ENCODE measurements around the gene CXCR6.

CXCR6 gene

DNA sequence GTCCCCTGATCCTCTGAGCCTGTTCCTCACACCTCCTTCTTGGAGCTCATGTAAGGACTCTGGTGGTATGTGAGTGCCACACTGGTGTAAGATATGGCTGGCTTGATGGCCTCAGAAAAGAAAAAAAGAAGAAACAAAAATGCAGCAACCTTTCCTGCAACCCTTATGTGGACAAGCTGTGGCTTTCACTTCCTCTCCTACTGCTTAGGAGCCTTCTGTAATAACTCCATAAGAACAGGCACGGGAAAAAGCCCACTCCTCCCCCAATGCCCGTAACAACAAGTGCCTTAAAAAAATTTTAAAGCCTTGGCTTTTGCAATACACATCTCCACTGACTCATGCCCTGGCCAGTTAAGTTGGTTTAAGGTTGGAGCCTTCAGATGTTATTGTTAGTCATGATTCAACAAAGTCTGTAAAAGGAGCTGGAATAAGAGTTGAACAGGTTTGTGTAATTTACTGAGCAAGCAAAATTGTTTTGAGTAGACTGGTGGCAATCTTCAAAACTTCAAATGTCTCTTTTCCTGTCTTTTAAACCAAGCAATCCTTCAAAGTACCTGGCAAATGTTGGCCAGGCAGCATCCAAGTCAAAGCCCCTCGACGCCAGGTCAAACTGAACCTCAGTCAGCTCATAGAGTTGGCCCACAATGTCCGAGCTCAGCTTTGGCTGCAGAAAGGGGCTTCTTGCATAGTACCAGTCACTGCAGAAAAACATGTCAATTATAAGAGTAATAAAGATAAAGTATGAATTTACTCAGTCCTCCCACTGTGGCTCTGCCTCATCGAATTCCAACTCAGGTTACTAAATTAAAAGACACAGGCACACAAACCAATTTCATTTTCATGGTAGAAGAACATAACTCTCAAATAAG lies 29.5 kb downstream of the CXCR6 start:
- DNase-seq, result peak; percentile 90

DNA sequence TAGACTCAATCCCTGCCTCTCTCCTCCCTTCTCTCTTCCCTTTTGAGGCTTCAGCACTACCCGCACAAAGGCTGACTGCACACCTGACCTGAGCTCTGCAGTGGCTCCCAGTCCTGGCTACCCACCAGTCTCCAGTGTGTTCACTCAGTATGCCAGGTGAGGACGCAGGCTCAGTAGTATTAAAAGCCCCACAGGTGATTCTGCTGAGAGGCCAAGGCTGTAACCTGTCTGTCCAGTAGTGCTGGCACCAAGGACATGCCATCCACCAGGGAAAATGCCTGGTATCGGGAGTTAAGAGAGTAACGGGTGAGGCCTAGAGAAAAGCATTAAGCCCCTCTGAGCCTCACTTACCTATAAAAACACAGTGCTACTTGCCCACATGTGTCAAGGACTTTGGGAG lies 31.4 kb downstream of the CXCR6 start:
- no peak for DNase-seq

DNA sequence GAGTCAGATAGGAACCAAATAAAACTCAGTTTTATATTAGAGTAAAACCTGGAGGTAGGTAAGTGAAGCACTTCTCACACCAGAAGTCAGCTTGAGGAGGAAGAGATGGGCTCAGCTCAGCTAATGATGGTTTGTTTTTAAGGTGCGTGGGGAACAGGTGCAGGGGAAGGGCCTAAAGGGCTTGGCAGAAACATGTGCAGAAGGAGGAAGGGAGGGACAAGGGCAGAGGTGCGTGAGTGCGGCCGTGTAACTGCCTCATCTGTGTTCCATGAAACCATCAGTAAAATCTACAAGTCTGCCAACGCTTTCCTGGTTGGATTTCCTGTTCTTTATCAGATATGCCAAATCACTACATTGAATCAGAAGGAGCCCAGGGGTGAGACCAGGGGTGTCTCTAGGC lies 32.4 kb downstream of the CXCR6 start:
- DNase-seq, result no peak

DNA sequence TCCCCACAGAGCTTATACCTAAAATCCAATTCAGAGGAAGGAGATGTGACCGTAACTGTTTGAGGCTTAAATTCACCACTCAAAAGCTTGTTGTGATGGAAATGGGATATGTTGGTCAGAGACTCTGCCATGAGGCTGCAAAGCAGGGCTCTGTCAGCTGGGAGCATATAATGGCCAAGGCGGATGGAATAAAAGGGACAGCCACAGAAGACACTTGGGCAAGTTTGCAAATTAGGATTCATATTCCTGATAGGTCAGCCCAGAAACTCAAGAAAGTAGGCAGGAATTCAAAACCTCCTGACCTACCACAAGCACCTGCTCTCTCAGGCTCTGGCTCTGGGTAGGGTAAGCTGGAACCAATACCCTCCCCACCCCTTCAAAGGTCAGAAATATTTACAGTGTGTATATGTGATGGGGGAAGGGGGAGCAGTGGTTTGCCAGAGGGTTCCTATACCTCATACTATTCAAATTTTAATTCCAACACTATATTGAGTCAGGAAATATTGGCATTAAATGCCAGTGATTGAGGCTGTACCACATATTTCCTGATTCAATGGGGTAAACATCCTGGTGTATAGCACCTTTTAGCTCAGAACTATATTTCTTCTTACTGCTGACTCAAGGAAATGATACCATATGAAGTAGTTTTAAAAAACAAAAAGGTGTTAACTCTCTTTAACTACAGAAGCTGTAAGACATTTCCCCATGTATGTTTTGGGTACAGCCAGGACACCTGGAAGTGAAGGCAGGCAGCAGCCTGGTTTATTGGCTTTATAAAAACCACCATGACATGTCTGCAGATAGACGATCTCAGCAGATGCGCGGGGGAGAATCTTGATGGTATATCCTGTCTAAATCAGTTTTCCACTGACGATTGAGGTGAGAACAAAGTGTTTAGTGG lies 33.2 kb downstream of the CXCR6 start:
- no peak for DNase-seq

DNA sequence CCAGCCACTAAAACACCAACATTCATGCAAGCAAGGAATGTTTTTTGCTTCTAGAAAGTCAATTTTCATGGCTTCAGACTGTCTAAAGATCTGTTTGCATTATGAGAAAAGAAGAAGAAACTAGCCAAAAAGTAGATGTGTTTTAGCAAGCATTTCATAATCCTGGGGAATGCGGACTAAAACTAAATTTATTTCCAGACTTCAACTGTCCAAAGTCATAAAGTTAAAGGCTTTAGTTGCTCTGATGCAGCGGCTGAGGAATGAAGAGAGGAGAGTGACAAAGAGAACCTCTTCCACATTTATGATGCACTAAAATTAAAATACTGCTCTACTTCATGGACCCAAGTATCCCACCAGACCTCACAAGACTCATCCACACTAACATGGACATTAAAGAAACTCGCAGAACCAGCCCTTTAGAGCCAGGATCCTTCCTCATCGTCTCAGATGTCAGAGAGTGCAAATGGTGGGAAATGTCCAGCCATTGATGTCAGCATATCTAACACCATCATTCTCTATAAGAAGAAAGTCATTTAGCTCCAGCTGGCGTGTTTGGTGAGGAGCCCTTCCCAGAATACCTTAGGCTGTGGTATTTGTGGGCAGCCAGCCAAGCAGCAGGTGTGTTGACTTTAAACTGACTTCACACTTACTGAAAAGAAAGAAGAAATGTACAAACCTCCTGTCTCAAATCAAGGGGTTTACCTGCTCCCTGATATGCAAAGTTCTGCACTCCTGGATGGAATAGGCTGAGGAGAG lies 34.9 kb downstream of the CXCR6 start:
- no peak for DNase-seq

DNA sequence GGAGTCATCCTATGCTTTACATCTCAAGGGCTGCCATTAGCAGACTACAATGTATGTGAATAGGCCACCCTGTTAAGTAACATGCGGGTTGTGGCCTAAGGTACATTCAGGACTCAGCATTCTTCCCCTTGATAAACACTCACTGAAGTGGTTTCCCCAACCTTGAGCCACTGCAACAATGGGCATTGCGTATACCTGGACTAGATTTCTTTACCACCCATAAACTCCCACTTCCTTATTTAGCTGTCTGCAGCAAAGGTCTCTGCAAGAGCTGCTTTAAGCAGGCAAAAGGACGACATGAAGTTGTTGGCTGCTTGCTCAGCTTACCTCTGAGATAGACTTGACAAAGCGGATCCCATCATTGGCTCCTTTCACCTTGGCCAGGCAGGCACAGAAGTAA lies 36.1 kb downstream of the CXCR6 start:
- DNase-seq, result no peak

DNA sequence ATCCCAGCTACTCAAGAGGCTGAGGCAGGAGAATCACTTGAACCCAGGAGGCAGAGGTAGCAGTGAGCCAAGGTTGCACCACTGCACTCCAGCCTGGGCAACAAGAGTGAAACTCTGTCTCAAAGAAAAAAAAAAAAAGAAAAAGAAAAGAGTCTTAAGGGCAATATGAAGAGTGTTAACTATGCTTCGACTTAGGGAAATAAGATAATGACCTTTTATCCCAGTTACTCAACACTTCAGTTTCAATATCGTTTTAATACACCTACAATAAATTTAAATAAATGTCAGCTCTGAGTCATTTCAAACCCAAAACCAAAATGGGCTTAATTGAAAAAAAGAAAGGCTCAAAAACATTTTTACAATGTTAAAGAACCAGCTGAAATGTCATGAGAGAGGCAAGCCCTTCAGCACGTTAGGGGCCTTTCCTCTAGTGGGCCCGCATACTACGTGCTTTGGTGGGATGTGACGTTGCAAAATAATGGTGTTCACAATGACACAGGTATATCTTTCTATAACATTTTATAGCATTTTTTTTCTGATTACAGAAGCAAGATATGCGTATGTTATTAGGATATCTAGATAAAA lies 37.1 kb downstream of the CXCR6 start:
- DNase-seq, result no peak

DNA sequence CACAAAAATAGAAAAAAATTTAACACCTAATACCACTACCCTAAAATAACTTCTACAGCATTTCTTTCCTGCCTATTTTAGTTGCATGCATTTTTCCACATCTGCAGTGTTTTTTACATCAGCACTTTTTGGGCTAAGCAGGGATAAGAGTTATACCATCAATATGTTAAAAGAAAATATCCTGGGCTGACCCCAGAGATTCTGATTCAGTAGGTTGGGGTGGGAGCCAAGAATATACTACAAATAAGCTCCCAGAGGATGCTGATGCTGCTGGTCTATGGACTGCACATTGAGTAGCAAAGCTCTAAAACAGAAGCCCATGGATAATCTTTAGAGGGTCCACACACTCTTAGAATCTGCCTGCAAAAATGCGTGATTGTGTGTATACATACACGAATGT lies 37.6 kb downstream of the CXCR6 start:
- DNase-seq, result no peak

DNA sequence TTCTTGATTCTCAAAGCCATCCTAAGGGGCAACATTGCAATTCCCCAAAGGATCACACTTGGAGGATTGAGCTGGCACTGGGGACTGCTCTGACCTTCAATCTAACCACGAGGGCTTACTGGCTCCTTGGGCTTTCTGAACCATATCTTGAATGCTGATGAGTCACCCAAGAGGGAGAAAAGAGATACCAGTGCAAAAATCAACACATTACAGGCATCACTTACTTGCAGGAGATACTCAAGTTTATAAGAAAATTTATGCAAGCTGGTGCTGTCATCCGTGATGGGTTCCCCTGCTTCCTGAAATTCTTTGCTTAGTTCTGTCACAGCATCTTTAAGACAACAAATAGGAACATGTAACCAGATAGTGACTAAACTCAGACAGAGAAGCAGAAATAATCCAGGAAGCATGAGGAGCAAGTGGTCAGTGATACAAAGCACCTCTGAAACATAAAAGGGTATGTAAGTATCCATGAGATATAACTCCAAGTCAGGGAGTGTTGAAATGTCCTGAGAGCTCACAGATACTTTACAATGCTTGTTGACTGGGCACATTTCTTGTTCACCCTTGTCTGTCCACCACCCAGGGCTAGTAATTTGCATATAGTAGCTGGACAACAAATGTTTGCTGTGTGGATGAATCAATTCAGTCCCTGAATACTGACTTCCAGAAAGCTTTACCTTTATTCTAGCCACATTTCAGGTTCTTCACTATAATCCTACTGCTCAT lies 38.2 kb downstream of the CXCR6 start:
- DNase-seq, result peak; percentile 95

DNA sequence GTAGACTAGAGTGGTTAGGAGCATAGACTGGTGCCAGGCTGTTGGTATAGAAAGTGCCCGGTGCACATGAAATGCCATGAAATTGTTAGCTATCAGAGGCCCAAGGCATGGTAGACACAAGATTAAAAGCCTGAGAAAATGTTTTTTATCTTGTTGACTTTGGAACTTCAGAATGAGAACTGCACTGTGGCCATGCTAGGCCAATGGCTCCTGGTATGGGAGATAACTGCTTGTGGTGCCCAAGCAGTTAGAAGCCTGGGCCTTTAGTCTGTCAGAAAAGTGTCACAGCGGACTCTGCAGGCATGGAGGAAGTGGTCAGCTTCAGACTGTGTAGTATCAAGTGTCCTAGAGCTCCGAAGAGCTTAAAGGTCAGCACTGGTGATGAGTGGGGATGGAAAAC lies 40.5 kb downstream of the CXCR6 start:
- DNase-seq, result no peak

DNA sequence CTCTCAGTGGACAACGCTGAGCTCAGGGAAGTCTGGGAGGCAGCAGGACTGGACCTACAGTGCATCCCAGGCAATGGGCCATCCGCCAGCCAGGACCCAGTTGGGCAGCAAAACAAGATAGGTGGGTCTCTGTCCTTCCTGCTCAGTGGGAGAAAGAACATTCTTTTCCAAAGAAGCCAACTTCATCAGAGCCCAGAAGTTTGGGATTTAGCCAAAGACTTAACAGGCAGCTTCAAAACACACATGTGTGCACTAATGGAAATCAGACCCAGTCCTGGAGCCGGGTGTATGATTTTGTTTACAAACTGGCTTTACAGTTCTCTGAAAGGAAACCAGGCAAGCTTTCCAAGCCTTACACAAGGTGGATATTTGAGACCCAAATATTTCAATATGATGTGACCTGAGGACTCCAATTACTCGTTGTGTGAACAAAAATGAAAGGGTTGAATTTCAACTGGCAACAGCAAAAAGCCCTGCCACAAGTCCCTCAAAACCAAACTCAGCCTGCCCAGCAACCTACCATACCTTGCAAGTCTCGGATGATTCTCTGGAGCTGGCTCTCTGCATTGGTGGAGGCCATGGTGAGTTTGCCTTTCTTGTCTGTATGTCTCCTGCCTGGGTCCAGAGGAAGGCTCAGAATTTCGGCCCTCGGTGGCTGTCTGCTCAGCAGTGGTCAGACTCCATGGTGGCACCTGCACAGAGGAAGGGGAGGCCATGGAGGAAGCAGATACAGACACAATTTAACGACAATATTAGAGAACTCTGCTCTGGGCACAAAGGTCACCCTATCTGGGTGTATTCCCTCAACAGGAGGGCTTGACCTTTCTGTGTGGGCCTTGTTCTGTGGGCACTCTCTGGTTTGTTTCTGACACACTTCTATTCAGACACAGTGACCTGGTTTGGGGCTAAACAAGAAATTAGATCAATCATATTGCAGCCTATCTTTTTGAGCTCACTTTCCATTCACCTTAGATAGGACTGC lies 41.4 kb downstream of the CXCR6 start:
- no peak for DNase-seq

DNA sequence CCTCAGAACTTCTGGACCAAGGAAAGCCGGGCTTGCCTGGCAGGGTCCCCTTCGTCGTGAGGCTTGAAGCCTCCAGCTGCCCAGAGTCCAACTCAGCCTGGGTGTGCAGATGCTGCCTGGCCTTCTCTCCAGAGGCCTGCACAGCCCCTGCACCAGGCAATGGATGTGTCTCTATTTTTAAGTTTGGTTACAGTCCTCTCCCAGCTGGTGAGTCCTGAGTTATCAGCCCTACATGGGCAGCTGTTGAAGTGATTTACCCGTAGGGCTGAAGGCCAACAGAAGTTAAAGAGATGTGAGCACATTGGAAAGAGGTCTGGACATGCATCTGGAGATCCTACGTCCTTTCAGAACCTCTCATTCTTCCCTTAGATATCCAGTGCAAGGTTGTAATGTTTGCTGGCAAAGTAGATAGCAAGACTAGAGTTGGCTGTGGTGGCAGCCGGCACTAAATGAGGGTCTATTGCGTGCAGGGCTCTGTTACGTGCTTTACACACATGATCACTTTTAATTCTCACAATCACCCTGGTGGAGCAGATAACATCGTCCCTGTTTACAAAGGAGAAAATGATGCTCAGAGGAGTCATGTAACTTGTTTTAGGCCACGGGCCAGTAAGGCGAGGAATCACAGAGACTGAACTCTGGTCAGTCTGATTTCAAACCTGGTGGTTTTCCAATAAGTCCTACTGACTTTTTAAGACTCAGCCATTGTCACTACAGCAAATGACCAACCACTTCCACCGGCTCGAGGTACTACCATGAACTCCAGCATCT lies 42.5 kb downstream of the CXCR6 start:
- no peak for DNase-seq

DNA sequence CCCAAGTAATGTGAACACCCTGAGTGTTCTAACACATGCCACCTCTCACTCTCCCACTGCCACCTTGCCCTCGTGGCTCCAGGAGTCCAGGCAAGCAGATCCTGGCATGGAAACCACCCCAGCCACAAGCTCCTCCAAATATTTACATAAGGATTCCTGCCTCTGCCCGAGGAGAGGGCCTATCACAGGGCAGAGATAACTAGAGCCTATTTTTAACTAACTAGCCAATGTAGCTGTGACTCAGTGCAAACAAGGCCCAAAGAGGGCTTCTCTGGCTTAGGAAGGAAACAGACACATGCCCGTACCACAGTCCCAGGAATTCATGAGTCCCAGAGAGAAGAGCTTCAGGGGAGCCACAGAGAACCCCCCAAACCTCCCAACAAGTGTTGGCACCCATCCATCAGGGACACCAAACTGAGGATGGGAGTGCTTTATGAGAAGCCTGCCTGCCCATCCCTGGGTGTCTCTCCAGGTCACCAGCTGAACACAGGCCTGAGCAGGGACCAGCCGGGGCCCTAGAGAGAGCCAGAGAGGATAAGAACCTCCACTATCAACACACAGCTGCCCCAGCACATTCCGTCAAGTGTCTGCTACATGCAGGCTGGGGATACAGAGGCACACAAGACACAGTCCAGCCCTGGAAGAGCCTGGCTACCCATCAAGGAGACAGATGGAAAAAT lies 43.2 kb downstream of the CXCR6 start:
- peak; percentile 83 for DNase-seq

DNA sequence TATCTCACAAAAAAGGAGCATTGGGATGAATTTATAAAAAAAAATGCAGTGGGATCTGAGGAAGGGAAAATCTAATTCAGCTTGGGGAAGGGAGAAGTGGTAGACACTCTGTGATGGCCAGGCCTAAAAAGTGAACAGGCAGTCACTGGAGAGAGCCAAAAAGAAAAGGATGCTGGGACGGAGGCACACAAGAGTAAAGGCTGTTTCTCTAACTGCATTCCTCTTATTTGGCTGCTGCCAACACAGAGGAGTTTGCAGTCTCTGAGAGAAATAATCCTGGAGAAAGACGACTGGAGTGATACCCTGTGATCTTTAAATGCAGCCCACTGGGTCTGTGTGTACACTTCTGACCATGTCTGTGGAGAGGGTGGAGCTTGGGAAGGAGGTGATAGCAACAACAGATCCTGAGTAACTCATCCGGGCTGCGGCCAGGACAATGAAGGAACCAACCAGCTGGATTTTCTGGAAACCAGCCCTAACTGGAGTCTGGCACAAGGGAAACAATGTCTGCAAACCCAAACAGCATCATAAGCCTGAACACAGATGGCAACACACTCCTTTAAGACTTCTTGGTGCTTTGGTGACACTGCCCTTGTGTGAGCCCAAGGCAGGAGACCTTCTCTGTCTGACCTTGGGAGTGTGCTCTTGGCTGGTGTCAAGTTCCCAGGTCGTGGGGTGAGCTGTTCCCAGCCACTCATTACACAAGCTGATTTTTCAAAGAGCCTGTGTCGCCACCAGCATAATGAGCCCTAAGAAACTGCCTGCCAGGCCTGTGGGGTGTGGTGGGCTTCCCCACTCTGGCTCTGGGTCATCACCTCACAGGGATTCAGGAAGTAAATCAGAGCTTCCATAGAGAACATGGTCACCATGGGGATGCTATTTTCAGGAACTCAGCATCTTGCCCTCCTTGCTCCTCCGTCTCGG lies 44.4 kb downstream of the CXCR6 start:
- DNase-seq, result no peak

DNA sequence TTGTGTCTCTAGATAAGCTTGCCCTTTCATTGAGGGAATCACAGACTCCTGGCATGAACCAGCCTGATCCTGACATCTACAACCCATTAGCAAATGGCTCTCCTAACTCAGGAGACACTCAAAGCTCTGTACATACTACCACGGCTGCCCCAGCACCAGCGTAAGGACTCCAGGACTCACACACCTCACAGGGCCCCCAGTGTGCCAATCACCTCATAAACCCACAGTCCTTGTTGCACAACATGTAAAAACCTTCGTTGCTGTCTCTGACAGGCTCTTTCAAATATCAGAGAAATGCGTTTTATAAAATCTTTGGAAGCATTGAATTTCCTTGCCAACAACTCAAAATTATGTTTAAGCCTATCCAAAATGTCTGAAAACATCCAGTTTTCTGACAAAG lies 45.1 kb downstream of the CXCR6 start:
- no peak for DNase-seq

DNA sequence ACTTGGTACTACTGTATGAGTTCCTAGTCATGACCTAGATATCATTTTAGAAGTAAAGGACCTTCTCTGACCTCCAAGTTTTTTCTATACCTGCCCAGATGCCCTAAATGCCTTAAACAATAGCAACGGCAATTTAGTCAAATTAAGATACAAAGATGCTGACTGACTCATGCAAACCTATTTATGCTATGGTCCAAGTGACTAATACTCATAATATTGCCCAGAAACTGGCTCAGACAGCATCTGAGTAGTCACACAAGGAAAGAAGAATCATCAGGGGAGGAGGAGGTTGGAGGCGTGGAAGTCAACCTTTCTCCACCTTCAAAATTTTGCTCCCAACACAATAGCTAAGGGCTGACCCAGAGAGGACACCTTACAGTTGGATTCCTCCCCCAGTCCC lies 45.5 kb downstream of the CXCR6 start:
- peak; percentile 60 for DNase-seq

DNA sequence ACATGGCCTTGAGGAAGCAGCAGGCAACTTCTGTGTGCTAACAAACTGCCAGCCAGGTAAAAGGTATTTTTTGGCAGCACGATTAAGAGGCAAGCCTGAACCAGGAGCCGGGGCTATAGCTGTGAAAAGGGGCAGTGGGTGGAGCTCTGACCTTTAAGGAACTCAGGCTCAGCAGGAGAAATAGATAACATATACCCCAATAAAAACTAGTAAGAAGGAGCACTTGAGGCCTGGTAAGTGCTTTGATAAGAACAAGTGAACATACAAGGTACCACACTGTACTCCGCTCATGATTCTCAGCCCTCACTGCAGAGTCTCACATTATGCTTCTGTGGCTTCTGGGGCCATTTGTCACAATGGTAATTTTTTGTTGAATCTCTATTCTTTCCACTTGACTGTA lies 46.9 kb downstream of the CXCR6 start:
- no peak for DNase-seq

DNA sequence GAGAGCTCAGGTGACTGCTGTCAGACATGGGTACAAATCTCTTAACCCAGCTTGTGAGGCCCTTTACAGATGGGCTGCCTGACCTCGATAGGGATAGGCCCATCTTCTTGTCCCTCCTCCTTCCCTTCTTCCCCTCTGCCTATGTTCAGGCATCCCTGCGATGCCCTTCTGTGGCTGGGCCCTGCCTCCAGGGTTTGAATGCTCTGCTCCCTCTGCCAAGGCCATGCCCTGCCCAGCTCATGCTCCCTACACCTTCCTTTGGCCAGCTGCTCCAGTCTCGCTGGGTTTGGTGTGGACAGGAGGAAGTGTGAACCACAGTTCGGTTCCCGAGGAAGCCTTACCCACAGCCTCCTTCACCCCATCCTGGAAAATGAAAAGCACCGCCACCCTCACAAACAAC lies 48.1 kb downstream of the CXCR6 start:
- DNase-seq, result no peak
